ENCODE measurements around the gene NXPH1. TPM values are rescaled to one million over a fixed set of nuclear protein-coding genes. Genes with fewer than 3 reads are reported as not detected.

The NXPH1 gene
- not detected in 2 replicates for total RNA-seq

DNA sequence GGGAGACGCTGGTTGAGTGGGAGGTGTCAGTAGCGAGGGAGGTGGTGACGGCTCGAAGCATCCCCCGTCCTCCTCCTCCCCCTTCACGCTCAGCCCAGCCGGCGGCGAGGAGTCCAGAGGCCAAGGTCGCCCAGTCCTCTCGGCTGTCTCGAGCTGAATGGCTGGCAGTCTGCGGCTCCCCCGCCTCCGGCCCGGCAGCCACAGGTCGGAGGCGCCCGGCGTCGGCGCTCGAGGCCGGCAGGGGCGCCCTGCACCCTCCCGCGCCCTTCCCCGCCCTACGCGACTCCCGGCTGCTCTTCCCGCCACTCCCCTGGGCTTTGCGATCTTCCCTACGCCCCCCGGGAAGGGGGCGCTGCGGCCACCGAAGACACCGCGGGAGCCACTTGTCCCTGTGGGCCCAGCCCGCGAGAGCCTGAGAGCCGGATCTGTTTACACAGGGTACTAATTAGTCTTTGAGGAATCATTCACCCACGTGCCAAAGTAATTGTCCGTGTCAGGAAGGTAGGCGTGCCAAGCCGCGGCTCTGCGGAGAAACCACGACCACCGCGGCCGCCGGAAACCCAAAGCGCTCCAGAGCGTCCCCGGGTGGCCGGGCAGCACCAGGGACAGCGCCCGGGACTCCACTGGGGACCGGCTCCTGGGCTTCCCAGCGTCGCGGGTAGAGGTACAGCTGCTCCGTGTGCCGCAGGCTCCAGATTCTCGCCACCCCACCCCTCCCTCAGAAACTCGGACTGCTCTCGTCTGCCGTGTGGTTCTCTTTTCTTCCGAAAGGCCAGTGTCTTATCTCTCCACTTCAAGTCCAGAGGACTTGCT lies at the start of gene NXPH1:
NXPH1 (plus strand) TSS at position 133 of the 813 bp plus-strand sequence.

Other genes with a start within 250 kb of the NXPH1 start
- gene ICA1, start 171.4 kb upstream of the NXPH1 start, total RNA-seq: 0.55 and 1.2 TPM in 2 replicates

Measured in smooth muscle cell of the umbilical artery (primary cell).